ENCODE results near the gene FOSL1.

Gene FOSL1

GRCh38 chr11:65861533-65862183 lies 38.5 kb downstream of the FOSL1 start:
- DNase-seq, result no peak

- DNase-seq, result no peak
Measured at GRCh38 chr11:65861165-65861505, 39.1 kb downstream of the FOSL1 start.

GRCh38 chr11:65860278-65861164 lies 39.7 kb downstream of the FOSL1 start, which contains the start of gene MUS81:
TSS of gene MUS81 (plus strand) at chr11:65860433. CDS start at chr11:65860754, 321 bp downstream.
- DNase-seq, result peak; percentile 93 to 96

- DNase-seq, result no peak
Measured at GRCh38 chr11:65859812-65860277, 40.3 kb downstream of the FOSL1 start.

- DNase-seq, result peak; percentile 93 to 97
Measured at GRCh38 chr11:65859095-65859811, 40.9 kb downstream of the FOSL1 start.

GRCh38 chr11:65858681-65859087 lies 41.5 kb downstream of the FOSL1 start:
- DNase-seq, result no peak

GRCh38 chr11:65857853-65858680 lies 42.1 kb downstream of the FOSL1 start, which contains the start of gene CFL1:
TSS of gene CFL1 (minus strand) at chr11:65858180. CDS start at chr11:65858099, 81 bp downstream.
- peak; percentile 91 to 94 for DNase-seq

GRCh38 chr11:65857500-65857852 lies 42.7 kb downstream of the FOSL1 start:
- peak in 1 of 2 experiments; percentile 11 for DNase-seq

GRCh38 chr11:65856689-65857499 lies 43.3 kb downstream of the FOSL1 start:
- DNase-seq, result peak; percentile 72 to 82

GRCh38 chr11:65855927-65856363 lies 44.2 kb downstream of the FOSL1 start:
- no peak for DNase-seq

GRCh38 chr11:65854852-65855837 lies 45.0 kb downstream of the FOSL1 start:
- no peak for DNase-seq

- no peak for DNase-seq
Measured at GRCh38 chr11:65854161-65854592, 46.0 kb downstream of the FOSL1 start.

- no peak for DNase-seq
Measured at GRCh38 chr11:65853246-65853979, 46.8 kb downstream of the FOSL1 start.

- DNase-seq, result no peak
Measured at GRCh38 chr11:65852508-65853245, 47.5 kb downstream of the FOSL1 start.

- DNase-seq, result no peak
Measured at GRCh38 chr11:65851811-65852507, 48.2 kb downstream of the FOSL1 start.

- no peak for DNase-seq
Measured at GRCh38 chr11:65851083-65851579, 49.1 kb downstream of the FOSL1 start.

- DNase-seq, result no peak
Measured at GRCh38 chr11:65850217-65851082, 49.7 kb downstream of the FOSL1 start.

Measured in AML-193 (cell line).